Kidney epithelial cell (primary cell): Measurements from ENCODE around the gene JAK3. TPM values are rescaled to one million over a fixed set of nuclear protein-coding genes. Genes with fewer than 3 reads are reported as not detected.
A peak's percentile ranks its signal among the peaks of the same experiment; 100 is the strongest.

Experiments
- DNase-seq: peaks from one replicate; pipeline ENCODE4 v3.0.0-alpha.2; 2010; ENCODE audit warnings: low read depth
- H3K27me3 ChIP-seq: 2 replicates; pipeline ENCODE4 v1.6.0; 2011; ENCODE audit warnings: low read length; ENCODE audit not compliant: control insufficient read depth, insufficient read depth
- H3K36me3 ChIP-seq: 2 replicates; pipeline ENCODE4 v1.5.1; 2011; ENCODE audit warnings: low read length; ENCODE audit not compliant: control insufficient read depth, insufficient read depth
- H3K4me3 ChIP-seq: 2 replicates; pipeline ENCODE4 v1.5.1; 2011; ENCODE audit warnings: low read depth, mild to moderate bottlenecking, control low read depth, low read length
- CTCF ChIP-seq: IDR thresholded peaks from 2 replicates; pipeline ENCODE4 v1.5.1; 2011; ENCODE audit warnings: mild to moderate bottlenecking, moderate library complexity, low read length, control low read depth, inconsistent platforms; ENCODE audit not compliant: insufficient read depth, poor library complexity, severe bottlenecking
- total RNA-seq: library from RNA; depleted of rRNA; stranded (reverse); fragments of >200 nt; gene quantifications from 2 replicates; pipeline ENCODE4 v1.2.3, GENCODE V29; 2015

Gene JAK3
- total RNA-seq, 1 donor from 2014 or later, result 8.9 TPM

GRCh38 chr19:17837972-17838371 lies 9.8 kb downstream of the JAK3 start:
- Histone ChIP-seq H3K36me3 (no peaks in the 10 kb centered on the region), H3K27me3 (peaks cover 14% of the 10 kb centered on the region), H3K4me3 (no peak overlapping the region)
- no peak for TF ChIP-seq CTCF
- no peak for DNase-seq

GRCh38 chr19:17836530-17836929 lies 11.3 kb downstream of the JAK3 start:
- no peak for TF ChIP-seq CTCF
- peaks cover 14% of the 10 kb centered on the region for H3K27me3 ChIP-seq
- no peak for DNase-seq
- no peak overlapping the region for H3K4me3 ChIP-seq
- no peaks in the 10 kb centered on the region for H3K36me3 ChIP-seq

GRCh38 chr19:17835182-17836006 lies 12.4 kb downstream of the JAK3 start:
- no peak for DNase-seq
- no peaks in the 10 kb centered on the region for H3K36me3 ChIP-seq
- no peak overlapping the region for H3K4me3 ChIP-seq
- no peak for TF ChIP-seq CTCF
- peaks cover 17% of the 10 kb centered on the region for H3K27me3 ChIP-seq

GRCh38 chr19:17834350-17835181 lies 13.2 kb downstream of the JAK3 start:
- peak; percentile 9 for TF ChIP-seq CTCF
- no peak for DNase-seq
- no peak overlapping the region for H3K4me3 ChIP-seq
- H3K27me3 ChIP-seq, result peaks cover 17% of the 10 kb centered on the region
- no peaks in the 10 kb centered on the region for H3K36me3 ChIP-seq

- Histone ChIP-seq H3K27me3 (peaks cover 13% of the 10 kb centered on the region), H3K4me3 (no peak overlapping the region), H3K36me3 (no peaks in the 10 kb centered on the region)
- no peak for DNase-seq
- TF ChIP-seq CTCF, result no peak
Measured at GRCh38 chr19:17832443-17833208, 15.2 kb downstream of the JAK3 start.
